H4 (cell line): Measurements from ENCODE around the gene RALY. TPM values are rescaled to one million over a fixed set of nuclear protein-coding genes. Genes with fewer than 3 reads are reported as not detected.
"Not testable (repeated sequence)": the region's sequence is repeated elsewhere in the genome, so short reads cannot be mapped to it uniquely, and the experiment has no call there.

Source experiments
- DNase-seq: peaks from one replicate; pipeline ENCODE4 v3.0.0-alpha.2; 2015; ENCODE audit warnings: low spot score
- total RNA-seq: library from RNA; depleted of rRNA; stranded (reverse); fragments of >200 nt; shearing (Covaris generic); gene quantifications from 2 replicates; pipeline ENCODE4 v1.2.3, GENCODE V29; 2014; rRNA removed

The RALY gene
- total RNA-seq, 1 experiment from 2014 or later, result 92.6 TPM

DNA sequence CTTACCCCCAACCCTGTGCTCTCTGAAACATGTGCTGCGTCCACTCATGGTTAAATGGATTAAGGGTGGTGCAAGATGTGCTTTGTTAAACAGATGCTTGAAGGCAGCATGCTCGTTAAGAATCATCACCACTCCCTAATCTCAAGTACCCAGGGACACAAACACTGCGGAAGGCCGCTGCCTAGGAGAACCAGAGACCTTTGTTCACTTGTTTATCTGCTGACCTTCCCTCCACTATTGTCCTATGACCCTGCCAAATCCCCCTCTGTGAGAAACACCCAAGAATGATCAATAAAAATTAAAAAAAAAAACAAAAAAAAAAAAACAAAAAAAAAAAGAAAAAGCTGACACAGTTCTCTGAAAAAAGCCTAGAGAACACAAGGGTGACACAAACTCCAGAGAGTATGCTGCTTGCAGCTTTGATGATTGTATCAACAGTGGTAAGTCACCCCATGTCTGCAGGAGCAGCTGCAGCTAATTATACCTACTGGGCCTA, 139.7 kb downstream of the RALY start:
- DNase-seq, result not testable (repeated sequence)

Other genes starting within 250 kb of the RALY start
- gene CHMP4B, start 182.6 kb upstream of the RALY start, total RNA-seq, result 25.7 and 36.2 TPM in 2 replicates
- gene EIF2S2, start 118.3 kb downstream of the RALY start, total RNA-seq, result 124 and 131 TPM in 2 replicates
- not detected in 2 replicates for gene ASIP, start 247.5 kb downstream of the RALY start, total RNA-seq